ENCODE data around the gene EIF1AX. TPM values are rescaled to one million over a fixed set of nuclear protein-coding genes. Genes with fewer than 3 reads are reported as not detected.

EIF1AX gene
- total and polyA plus RNA-seq, 7 donors = 34.0 to 75.7 (median 48.6) TPM

- H3K27me3 ChIP-seq = peaks cover 4 to 19% (median 12%) of the 10 kb centered on the region in 3 donors
- peaks cover 0 to 13% (median 10%) of the 10 kb centered on the region in 4 donors for H3K4me1 ChIP-seq
- no peaks in the 10 kb centered on the region for H3K36me3 ChIP-seq
- intact Hi-C loops (cut with DNase I) = no loop called here
- TF ChIP-seq POLR2AphosphoS5 (IDR thresholded peaks at IDR 0.05) = no peak
- no peak for TF ChIP-seq EP300 (IDR thresholded peaks at IDR 0.05)
- TF ChIP-seq POLR2A (IDR thresholded peaks at IDR 0.05) = no peak
- no peak for TF ChIP-seq CTCF (IDR thresholded peaks at IDR 0.05)
- DNase-seq = no peak
- H3K27ac ChIP-seq = no peak overlapping the region
- no peaks in the 10 kb centered on the region for H3K9me3 ChIP-seq
- WGBS, 2 donors = 91 to 94% methylated on average over 14 of the region's 14 CpGs
- no peak overlapping the region for H3K4me3 ChIP-seq
Measured at GRCh38 chrX:20112022-20112774, 29.4 kb downstream of the EIF1AX start.

- Histone ChIP-seq H3K4me1 (peaks cover 0 to 5% (median 4%) of the 10 kb centered on the region in 4 donors), H3K27me3 (peaks cover 4 to 10% (median 5%) of the 10 kb centered on the region in 3 donors), H3K4me3 (no peak overlapping the region), H3K36me3 (no peaks in the 10 kb centered on the region), H3K27ac (no peak overlapping the region), H3K9me3 (no peaks in the 10 kb centered on the region)
- WGBS, 2 donors = 95 to 96% methylated on average over 10 of the region's 10 CpGs
- intact Hi-C loops (cut with DNase I) = no loop called here
- DNase-seq = no peak
- TF ChIP-seq EP300 (IDR thresholded peaks at IDR 0.05) (no peak), POLR2AphosphoS5 (IDR thresholded peaks at IDR 0.05) (no peak), CTCF (IDR thresholded peaks at IDR 0.05) (no peak), POLR2A (IDR thresholded peaks at IDR 0.05) (no peak)
Measured at GRCh38 chrX:20111271-20111670, 30.4 kb downstream of the EIF1AX start.

- Histone ChIP-seq H3K36me3 (no peaks in the 10 kb centered on the region), H3K4me3 (no peak overlapping the region), H3K27me3 (no peaks in the 10 kb centered on the region), H3K27ac (no peak overlapping the region), H3K9me3 (no peaks in the 10 kb centered on the region), H3K4me1 (no peaks in the 10 kb centered on the region)
- TF ChIP-seq POLR2AphosphoS5 (IDR thresholded peaks at IDR 0.05) (no peak), POLR2A (IDR thresholded peaks at IDR 0.05) (no peak), EP300 (IDR thresholded peaks at IDR 0.05) (no peak), CTCF (IDR thresholded peaks at IDR 0.05) (no peak)
- 63 to 70% methylated on average over 2 of the region's 2 CpGs for WGBS, 2 donors
- intact Hi-C loops (cut with DNase I) = no loop called here
- no peak for DNase-seq
Measured at GRCh38 chrX:20101934-20102581, 39.6 kb downstream of the EIF1AX start.

- TF ChIP-seq CTCF (IDR thresholded peaks at IDR 0.05) = no peak
- TF ChIP-seq EP300 (IDR thresholded peaks at IDR 0.05) = no peak
- TF ChIP-seq POLR2A (IDR thresholded peaks at IDR 0.05) = no peak
- no peak for TF ChIP-seq POLR2AphosphoS5 (IDR thresholded peaks at IDR 0.05)
- 86 to 96% methylated on average over 3 of the region's 3 CpGs for WGBS, 2 donors
- no peak for DNase-seq
- Histone ChIP-seq H3K4me3 (no peak overlapping the region), H3K36me3 (no peaks in the 10 kb centered on the region), H3K27me3 (no peaks in the 10 kb centered on the region), H3K27ac (no peak overlapping the region), H3K4me1 (no peaks in the 10 kb centered on the region), H3K9me3 (no peaks in the 10 kb centered on the region)
- intact Hi-C loops (cut with DNase I) = no loop called here
Measured at GRCh38 chrX:20091499-20091898, 50.1 kb downstream of the EIF1AX start.

All from sigmoid colon (tissue), 7 donors.